Fibroblast of gingiva (primary cell): Measurements from ENCODE around the gene COX6A2.
"Not testable (repeated sequence)": the region's sequence is repeated elsewhere in the genome, so short reads cannot be mapped to it uniquely, and the experiment has no call there.

Experiments used
- DNase-seq: peaks from one replicate; pipeline ENCODE4 v3.0.0-alpha.2; 2011; ENCODE audit warnings: low read depth

COX6A2 gene

GRCh38 chr16:31438414-31438813, 10.3 kb upstream of the COX6A2 start:
- no peak for DNase-seq

DNA sequence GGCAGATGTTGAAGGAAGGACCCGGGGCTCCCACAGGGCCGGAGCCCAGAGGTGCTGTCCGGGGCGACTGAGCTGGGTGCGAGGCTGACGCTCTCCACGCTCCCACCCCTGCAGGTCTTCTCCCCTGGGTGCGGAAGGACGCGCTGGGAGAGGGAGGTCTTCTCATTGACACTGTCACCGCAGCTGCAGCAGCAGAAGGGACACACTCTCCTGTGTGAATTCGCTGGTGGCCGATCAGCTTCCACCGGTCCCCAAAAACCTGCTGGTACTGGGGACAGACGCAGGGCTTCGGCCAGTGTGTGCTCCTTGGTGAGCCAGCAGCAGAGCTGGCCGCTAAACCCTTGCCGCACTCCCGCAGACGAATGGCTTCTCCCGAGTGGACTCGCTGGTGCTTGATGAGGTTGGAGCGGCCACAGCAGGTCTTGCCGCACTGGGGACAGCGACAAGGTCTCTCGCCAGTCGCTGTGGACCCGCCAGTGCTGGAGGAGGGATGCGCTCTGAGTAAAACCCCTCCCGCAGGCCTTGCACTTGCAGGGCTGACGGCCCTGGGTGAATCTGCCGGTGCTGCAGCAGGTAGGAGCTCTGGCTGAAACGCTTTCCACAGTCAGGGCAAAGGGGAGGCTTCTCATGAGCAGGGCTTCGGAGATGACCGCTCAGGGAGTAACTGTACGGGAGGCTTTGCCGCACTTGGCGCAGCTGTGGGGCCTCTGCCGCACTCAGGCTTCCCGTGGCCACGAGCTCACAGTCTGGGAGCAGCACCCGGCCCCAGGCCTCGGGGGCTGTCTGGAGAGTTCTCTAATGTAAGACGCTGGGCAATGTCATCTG, 8.3 kb upstream of the COX6A2 start:
- DNase-seq, result no peak

DNA sequence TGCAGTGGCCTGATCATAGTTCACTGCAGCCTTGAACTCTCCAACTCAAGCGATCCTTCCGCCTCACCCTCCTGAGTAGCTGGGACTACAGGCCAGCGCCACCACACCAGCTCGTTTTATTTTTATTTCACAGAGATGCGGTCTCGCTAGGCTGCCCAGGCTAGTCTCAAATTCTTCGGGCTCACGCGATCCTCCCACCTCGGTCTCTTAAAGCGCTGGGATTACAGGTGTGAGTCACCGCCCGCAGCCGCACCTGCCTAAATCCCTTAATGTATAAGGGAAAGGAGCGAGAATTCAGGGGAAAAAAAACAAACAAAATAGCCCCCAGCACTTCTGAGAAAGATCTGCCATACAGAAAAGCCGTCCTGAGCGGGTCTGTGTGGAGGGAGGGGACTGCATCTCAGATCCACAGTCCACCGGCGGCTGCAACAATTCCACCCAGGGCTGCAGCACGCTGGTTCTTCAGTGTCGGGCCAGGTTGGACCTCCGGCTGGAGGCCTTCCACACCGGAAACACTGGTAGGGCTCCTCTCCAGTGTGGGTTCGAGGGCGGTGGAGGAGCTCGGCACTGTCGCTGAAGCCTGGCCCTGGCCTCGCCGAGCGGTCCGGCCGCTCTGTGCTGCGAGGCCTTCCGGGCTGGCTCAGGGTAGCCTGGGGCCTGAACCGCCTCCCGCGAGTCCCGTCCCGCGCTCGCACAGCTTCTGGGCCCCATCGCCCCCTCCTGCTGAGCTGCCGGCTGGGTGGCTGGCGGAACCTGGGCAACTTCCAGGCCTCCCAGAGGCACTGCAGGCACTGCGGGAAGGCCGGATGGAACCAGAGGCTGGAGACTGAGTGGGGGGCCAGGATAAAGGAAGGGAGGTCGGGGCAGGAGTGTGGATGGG, 7.4 kb upstream of the COX6A2 start:
- DNase-seq, result no peak

DNA sequence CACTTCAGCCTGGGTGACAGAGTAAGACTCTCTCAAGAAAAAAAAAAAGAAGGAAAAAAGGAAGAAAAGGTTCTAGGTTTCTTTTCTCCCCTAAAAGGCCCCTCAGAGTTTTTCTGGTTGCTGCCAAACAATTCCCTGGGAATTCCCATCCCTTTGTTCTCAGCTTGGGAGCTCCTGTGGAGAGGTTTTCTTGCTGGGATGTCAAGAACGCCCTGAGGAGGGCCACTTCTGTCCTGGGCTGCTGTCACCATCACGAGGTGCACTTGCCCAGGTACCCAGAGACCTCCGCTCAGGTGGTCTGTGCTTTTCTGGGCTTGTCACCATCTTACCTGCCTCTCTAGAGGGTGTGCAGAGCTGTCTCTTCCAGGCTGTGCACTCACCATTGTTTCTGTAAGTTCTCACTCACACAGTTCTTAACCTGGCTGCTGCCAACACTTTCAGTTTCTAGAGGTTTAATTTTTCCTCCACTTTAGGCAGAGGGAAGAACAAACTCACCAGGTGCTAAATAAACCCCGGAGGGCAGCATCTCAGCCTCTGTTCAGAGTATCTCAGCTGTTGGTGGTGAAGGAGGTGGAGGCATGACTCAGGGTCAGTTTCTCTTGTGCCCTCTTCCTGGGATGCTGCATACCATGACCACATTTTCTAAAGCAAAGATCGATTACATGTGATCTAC, 2.4 kb upstream of the COX6A2 start:
- no peak for DNase-seq

GRCh38 chr16:31429796-31430195, 1.6 kb upstream of the COX6A2 start:
- no peak for DNase-seq

DNA sequence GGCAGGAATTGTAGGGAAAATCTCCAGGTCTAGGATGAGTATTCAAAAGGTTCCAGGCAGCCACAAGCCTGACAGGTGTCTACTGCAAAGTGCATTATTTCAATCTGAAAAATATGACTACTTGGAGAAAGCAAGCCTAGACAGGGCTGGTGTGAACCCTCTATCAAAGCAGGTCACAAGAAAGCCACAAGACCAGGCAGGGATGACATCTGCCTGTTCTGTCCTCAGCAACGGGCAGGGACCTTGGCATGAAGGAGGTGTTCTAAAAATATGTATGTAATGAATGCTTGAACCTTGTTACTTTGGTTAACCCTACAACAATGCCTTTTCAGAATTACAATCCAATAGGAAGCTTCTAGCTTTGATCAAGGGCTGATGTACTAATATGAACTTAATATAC, 1.2 kb upstream of the COX6A2 start:
- no peak for DNase-seq

DNA sequence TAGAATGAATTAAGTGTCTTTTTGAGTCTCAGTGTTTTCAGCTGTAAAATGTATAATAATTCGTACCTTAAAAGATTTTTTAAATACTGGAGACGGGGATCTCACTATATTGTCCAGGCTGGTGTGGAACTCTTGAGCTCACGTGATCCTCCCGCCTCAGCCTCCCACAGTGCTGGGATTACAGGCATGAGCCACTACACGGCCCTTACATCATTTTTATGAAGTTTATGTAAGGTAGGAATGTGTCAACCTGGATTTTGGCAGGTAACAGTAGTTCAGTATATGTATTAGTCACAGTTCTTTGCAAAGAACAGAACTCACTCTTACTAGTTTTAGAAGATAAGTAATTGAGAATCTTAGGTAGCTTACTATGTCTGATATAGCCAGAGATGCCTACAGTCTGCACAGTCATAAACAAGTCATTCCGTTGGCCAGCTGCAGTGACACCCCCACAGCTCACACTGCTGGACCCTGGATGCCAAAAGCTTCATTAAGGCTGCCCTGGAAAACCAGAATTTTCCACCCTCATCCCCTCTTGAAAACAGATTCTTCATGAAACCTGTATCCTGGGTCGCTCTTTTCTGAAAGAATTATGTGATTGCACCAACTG, 583 bp upstream of the COX6A2 start:
- DNase-seq, result no peak

GRCh38 chr16:31427441-31428278, 500 bp downstream of the COX6A2 start:
- no peak for DNase-seq

DNA sequence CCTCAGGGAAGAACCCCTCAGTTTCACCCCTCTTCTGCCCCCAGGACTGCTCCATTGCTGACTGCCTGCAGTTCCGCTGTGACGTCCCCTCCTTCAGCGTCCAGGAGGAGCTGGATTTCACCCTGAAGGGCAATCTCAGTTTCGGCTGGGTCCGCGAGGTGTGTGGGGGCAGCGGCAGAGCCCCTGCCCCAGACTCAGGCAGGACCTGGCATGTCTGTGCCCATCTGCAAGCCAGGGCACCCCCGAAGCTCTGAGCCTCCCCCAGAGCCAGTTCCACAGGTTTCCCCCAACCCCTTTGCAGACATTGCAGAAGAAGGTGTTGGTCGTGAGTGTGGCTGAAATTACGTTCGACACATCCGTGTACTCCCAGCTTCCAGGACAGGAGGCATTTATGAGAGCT, 4.4 kb downstream of the COX6A2 start:
- DNase-seq, result no peak

DNA sequence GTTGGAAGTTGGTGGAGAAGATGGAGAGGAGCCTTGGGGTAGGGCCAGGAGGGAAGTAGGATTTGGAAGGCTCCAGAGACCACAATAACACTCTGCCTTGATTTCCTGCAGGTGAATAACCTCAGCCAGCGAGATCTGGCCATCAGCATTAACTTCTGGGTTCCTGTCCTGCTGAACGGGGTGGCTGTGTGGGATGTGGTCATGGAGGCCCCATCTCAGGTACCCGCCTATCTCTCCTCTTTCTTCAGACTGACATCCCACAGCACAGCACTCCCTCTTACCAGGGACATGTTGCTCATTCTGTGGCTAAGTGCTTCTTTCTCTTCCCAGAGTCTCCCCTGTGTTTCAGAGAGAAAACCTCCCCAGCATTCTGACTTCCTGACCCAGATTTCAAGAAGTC, 4.9 kb downstream of the COX6A2 start:
- no peak for DNase-seq

DNA sequence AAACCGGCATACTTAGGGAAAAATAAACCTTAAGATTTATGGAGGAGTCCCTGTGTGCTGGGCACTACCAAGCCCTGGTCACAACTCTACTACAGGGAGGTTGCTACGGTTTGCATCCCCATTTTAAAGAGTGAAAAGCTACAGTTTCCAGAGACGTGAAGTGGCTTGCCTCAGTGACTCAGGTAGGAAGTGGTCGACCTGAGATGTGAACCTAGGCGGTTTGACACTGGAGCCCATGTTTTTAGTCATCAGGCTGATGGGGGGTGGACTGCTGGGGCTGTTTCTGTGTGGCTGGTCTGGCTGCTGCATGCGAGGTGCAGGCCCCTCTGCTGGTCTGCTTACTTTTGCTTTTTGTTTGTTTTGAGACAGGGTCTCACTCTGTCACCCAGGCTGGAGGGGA, 6.6 kb downstream of the COX6A2 start:
- DNase-seq, result no peak

DNA sequence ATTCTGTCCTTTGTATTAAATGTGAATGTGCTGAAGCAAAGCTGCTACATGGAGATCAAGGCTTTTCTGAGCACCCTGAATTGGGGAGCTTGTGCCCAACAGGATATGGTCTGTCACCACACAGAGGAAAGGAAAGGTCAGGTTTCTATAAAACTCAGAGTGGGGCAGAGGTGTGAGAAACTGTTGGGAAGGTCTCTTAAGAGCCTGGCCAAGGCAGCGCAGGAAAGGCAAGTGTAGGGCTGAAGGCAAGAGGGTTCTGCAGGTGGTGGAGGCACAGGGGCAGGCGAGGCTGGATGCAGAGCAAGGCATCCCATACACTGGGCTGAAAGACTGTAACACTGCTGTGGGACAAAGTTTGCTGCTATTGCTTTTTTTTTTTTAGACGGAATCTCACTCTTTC, 8.1 kb downstream of the COX6A2 start:
- no peak for DNase-seq

GRCh38 chr16:31417916-31418315, 10.2 kb downstream of the COX6A2 start:
- no peak for DNase-seq

- not testable (repeated sequence) for DNase-seq
Measured at GRCh38 chr16:31417036-31417435, 11.1 kb downstream of the COX6A2 start.

DNA sequence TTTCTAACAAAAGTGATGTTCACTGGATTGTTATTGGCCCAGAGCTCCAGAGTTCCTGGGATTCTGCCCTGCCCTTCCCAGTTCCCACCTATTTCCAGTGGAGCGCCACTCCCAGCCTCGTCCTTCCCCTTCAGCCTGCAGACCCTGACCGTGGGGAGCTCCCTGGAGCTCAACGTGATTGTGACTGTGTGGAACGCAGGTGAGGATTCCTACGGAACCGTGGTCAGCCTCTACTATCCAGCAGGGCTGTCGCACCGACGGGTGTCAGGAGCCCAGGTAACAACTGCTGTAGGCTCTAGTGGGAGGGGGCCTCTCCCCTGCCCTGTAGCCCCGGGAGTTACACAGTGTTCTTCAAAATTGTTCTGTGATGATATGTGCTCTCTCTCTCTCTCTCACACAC, 11.8 kb downstream of the COX6A2 start:
- no peak for DNase-seq

DNA sequence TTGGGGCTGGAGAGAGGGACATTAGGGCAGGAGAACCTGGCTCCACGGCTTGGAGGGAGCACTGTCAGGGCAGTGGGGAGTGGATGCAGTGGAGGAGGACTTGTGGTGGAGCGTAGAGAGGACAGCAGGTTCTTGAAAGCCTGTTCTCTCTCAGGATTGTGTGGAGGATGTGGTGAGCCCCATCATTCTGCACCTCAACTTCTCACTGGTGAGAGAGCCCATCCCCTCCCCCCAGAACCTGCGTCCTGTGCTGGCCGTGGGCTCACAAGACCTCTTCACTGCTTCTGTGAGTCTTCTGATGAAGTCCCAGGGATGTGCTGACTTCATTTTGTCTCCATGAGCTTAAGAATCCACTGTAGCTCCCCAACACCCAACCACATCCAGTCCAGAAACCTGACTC, 13.5 kb downstream of the COX6A2 start:
- DNase-seq, result no peak

GRCh38 chr16:31413943-31414342, 14.2 kb downstream of the COX6A2 start:
- no peak for DNase-seq

GRCh38 chr16:31413381-31413780, 14.8 kb downstream of the COX6A2 start:
- DNase-seq, result no peak

- DNase-seq, result no peak
Measured at GRCh38 chr16:31412750-31413149, 15.4 kb downstream of the COX6A2 start.

DNA sequence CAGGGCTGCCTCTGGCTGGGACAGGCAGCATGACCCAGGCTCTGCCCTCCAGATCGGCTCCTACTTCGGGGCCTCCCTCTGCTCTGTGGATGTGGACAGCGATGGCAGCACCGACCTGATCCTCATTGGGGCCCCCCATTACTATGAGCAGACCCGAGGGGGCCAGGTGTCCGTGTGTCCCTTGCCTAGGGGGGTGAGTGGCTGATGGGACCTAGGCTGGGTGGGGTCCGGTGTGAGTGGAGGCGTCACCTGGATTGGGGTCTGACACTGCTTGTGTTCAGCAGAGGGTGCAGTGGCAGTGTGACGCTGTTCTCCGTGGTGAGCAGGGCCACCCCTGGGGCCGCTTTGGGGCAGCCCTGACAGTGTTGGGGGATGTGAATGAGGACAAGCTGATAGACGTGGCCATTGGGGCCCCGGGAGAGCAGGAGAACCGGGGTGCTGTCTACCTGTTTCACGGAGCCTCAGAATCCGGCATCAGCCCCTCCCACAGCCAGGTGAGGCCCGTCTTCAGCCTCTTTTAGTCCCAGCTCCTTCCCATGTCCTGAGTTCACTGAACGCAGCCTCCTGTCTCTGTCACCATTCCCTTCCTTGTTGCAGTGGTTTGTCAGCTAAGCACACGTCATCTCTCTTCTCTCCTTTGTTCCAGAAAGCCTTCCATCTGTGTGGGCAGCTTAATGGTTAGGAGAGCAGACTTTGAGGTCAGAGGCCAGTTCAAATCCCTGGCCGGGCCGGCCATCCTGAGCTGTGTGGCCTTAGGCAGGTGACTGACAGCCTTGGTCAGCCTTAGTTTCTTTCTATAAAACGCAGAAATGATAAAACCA, 16.9 kb downstream of the COX6A2 start:
- DNase-seq, result no peak

DNA sequence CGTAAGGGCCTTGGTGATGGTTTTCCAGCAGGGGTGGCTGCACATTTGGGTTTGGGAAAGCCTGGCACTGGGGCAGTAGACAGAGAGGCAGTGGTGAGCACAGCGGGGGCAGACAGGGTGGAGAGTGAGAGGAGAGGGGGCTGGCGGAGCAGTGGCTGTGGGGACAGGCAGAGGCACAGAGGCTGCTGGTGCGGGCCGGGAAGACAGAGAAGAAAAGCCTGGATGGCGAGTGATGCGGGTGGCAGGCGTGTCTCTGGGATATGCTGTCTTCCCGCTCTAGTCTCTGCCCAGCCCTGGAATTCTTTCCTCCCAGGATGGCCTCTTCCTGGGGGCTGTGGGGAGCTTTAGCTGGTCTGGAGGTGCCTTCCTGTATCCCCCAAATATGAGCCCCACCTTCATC, 18.1 kb downstream of the COX6A2 start:
- DNase-seq, result no peak
